ENCODE data around the gene TPPP. TPM values are rescaled to one million over a fixed set of nuclear protein-coding genes. Genes with fewer than 3 reads are reported as not detected.

TPPP gene
- total and polyA plus RNA-seq, 4 donors: 3.7 to 24.1 (median 5.8) TPM

- no peaks in the 10 kb centered on the region for H3K4me1 ChIP-seq (ENCODE audit: control insufficient read depth in 5 of 5, insufficient read depth in 5 of 5, low read length in 5 of 5)
- no peaks in the 10 kb centered on the region for H3K27me3 ChIP-seq (ENCODE audit: control insufficient read depth in 3 of 3, insufficient read depth in 3 of 3, low read length in 2 of 3)
- no peak overlapping the region for H3K9ac ChIP-seq (ENCODE audit: insufficient read depth in 1 of 2, low read length in 2 of 2)
- ATAC-seq (ENCODE audit: insufficient read depth, low FRiP score): no peak
- 95% methylated on average over 37 to 38 of the region's 38 CpGs for WGBS, 2 donors
- no peak overlapping the region for H3K27ac ChIP-seq (ENCODE audit: low read depth in 1 of 2, low read length in 1 of 2)
- no peak overlapping the region for H3K4me3 ChIP-seq
- H3K9me3 ChIP-seq (ENCODE audit: control insufficient read depth in 4 of 4, insufficient read depth in 3 of 4, low read length in 3 of 4): no peaks in the 10 kb centered on the region
- TF ChIP-seq, protein P1, sequence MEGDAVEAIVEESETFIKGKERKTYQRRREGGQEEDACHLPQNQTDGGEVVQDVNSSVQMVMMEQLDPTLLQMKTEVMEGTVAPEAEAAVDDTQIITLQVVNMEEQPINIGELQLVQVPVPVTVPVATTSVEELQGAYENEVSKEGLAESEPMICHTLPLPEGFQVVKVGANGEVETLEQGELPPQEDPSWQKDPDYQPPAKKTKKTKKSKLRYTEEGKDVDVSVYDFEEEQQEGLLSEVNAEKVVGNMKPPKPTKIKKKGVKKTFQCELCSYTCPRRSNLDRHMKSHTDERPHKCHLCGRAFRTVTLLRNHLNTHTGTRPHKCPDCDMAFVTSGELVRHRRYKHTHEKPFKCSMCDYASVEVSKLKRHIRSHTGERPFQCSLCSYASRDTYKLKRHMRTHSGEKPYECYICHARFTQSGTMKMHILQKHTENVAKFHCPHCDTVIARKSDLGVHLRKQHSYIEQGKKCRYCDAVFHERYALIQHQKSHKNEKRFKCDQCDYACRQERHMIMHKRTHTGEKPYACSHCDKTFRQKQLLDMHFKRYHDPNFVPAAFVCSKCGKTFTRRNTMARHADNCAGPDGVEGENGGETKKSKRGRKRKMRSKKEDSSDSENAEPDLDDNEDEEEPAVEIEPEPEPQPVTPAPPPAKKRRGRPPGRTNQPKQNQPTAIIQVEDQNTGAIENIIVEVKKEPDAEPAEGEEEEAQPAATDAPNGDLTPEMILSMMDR (IDR thresholded peaks at IDR 0.05; ENCODE audit: control extremely low read depth, extremely low read depth): no peak
- no peak for DNase-seq
- H3K36me3 ChIP-seq (ENCODE audit: control insufficient read depth in 4 of 4, insufficient read depth in 4 of 4, low read length in 4 of 4): peaks cover 0 to 39% (median 6%) of the 10 kb centered on the region in 4 donors
Measured at GRCh38 chr5:624118-624950, 68.8 kb downstream of the TPPP start.

GRCh38 chr5:623531-623930 is 69.6 kb downstream of the TPPP start:
- Histone ChIP-seq H3K27ac (ENCODE audit: low read depth in 1 of 2, low read length in 1 of 2) (no peak overlapping the region), H3K36me3 (ENCODE audit: control insufficient read depth in 4 of 4, insufficient read depth in 4 of 4, low read length in 4 of 4) (peaks cover 0 to 39% (median 6%) of the 10 kb centered on the region in 4 donors), H3K9ac (ENCODE audit: insufficient read depth in 1 of 2, low read length in 2 of 2) (no peak overlapping the region), H3K9me3 (ENCODE audit: control insufficient read depth in 4 of 4, insufficient read depth in 3 of 4, low read length in 3 of 4) (no peaks in the 10 kb centered on the region), H3K27me3 (ENCODE audit: control insufficient read depth in 3 of 3, insufficient read depth in 3 of 3, low read length in 2 of 3) (no peaks in the 10 kb centered on the region), H3K4me1 (ENCODE audit: control insufficient read depth in 5 of 5, insufficient read depth in 5 of 5, low read length in 5 of 5) (no peaks in the 10 kb centered on the region), H3K4me3 (no peak overlapping the region)
- DNase-seq (no peak), ATAC-seq (ENCODE audit: insufficient read depth, low FRiP score) (no peak)
- TF ChIP-seq, protein P1 (IDR thresholded peaks at IDR 0.05; ENCODE audit: control extremely low read depth, extremely low read depth): no peak
- WGBS, 2 donors: 94 to 96% methylated on average over 13 of the region's 13 CpGs

GRCh38 chr5:622946-623522 is 70.1 kb downstream of the TPPP start:
- WGBS, 2 donors: 96% methylated on average over 31 of the region's 31 CpGs
- TF ChIP-seq, protein P1 (IDR thresholded peaks at IDR 0.05; ENCODE audit: control extremely low read depth, extremely low read depth): no peak
- H3K27ac ChIP-seq (ENCODE audit: low read depth in 1 of 2, low read length in 1 of 2): no peak overlapping the region
- ATAC-seq (ENCODE audit: insufficient read depth, low FRiP score): no peak
- H3K4me1 ChIP-seq (ENCODE audit: control insufficient read depth in 5 of 5, insufficient read depth in 5 of 5, low read length in 5 of 5): no peaks in the 10 kb centered on the region
- no peaks in the 10 kb centered on the region for H3K9me3 ChIP-seq (ENCODE audit: control insufficient read depth in 4 of 4, insufficient read depth in 3 of 4, low read length in 3 of 4)
- H3K4me3 ChIP-seq: no peak overlapping the region
- H3K9ac ChIP-seq (ENCODE audit: insufficient read depth in 1 of 2, low read length in 2 of 2): no peak overlapping the region
- no peaks in the 10 kb centered on the region for H3K27me3 ChIP-seq (ENCODE audit: control insufficient read depth in 3 of 3, insufficient read depth in 3 of 3, low read length in 2 of 3)
- H3K36me3 ChIP-seq (ENCODE audit: control insufficient read depth in 4 of 4, insufficient read depth in 4 of 4, low read length in 4 of 4): peaks cover 0 to 37% (median 6%) of the 10 kb centered on the region in 4 donors
- no peak for DNase-seq

Data from lung (tissue), 12 donors.